ENCODE results near the gene OLIG3.

DNA sequence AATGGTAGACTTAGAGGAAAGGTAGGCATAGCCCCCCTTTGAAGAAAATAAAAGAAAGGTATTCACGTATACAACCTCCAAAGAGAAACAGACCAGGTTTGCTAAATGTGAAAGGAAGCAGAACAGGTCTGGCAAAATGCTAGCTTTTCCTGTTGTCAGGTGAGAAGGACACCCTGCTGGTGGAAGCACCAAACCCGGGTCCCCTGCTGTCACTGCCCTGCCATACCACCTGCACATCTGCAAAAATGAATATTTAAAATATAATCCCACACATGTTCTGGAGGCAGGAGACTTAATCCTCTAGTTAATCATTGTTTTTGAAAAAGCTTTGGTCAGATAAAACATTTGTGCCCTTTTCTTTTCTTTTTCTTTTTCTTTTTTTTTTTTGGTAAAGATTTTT, 48.9 kb upstream of the OLIG3 start:
- no peak for TF ChIP-seq ZNF274 (IDR thresholded peaks at IDR 0.05; ENCODE audit: low read depth, low read length)
- TF ChIP-seq YY1 (IDR thresholded peaks at IDR 0.05; ENCODE audit: insufficient read depth, insufficient read length): no peak
- no peak for TF ChIP-seq SUZ12 (IDR thresholded peaks at IDR 0.05; ENCODE audit: extremely low read depth, insufficient read depth, insufficient read length)

All from NT2/D1 (cell line).